A204.1 (cell line): ENCODE data around the gene CFL1.
"Not testable (repeated sequence)": the region's sequence is repeated elsewhere in the genome, so short reads cannot be mapped to it uniquely, and the experiment has no call there.

ENCODE experiments used
- FAIRE-seq: peaks from 2 replicates; lab custom pipeline; 2012; peaks lifted over from hg19 to GRCh38; lab: Jason Lieb, UNC

Gene CFL1

DNA sequence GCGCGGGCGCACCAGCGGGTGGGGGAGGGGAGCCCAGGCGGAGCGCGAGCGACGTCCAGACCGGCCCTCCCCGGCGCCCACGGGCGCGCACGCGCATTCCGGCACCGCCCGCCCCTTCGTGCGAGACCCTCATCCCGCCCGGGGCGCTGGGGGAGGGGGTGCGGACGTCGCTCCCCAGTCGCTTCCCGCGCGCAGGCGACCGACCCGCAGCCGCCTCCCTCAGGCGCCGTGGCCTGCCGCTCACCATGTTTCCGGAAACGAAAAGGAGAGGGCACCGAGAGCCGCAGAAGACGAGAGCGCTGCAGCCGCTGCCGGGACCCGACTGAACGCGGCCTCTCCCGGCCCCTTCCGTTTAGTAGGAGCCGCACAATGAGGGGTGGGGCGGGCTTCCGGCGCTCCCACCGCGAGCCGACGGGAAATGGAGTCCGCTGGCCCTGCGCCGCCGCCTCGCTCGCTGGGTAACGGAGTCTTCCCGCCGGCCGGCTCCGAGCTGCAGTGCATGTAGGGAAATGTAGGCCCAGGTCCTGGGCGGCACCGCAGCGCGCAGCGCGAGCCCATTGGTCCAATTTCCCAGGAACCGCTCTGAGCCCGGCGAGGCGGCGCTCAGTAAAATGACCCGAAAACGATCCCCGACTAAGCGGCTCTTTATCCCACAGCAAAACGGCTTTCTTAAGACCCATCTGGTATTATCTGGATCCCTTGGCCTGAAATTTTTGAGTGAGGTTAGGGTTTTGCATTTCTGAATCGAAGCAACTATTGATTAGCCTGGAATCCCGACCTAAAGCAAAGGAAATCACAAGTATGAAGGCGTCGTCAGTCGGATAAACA is at the start of gene CFL1:
Gene CFL1, minus strand, starts transcription at position 328 of the 828 bp plus-strand sequence. Its CDS starts 81 bp downstream, at position 247.
- FAIRE-seq: peak; percentile 92

DNA sequence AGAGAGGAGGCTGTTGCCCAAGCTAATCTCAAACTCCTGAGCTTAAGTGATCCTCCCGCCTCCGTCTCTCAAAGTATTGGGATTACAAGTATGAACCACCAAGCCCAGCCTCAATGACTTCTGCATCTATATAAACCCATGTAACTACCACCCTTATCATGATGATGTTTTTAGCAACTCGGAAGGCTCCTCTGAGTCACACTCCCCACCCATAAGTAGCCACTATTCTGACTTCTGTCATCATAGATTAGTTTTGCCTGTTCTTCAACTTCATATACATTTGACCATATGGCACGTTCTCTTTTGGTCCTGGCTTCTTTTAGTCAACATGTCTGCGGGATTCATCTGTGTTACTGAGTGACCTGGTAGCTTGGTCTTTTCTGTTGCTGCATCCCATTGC is 48.6 kb upstream of the CFL1 start:
- no peak for FAIRE-seq

DNA sequence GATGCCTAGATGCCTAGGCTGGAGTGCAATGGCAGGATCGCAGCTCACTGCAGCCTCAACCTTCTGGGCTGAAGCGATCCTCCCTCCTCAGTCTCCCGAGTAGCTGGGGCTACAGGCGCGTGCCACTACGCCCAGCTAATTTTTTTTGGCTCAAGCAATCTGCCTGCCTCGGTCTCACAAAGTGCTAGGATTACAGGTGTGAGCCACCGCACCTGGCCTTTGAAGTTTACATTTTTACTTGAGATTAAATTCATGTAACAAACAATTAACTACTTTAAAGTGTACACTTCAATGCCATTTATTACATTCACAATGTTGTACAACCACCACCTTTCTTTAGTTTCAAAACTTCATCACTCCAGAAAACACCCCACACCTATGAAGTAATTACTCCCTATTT is 45.7 kb upstream of the CFL1 start:
- no peak for FAIRE-seq

DNA sequence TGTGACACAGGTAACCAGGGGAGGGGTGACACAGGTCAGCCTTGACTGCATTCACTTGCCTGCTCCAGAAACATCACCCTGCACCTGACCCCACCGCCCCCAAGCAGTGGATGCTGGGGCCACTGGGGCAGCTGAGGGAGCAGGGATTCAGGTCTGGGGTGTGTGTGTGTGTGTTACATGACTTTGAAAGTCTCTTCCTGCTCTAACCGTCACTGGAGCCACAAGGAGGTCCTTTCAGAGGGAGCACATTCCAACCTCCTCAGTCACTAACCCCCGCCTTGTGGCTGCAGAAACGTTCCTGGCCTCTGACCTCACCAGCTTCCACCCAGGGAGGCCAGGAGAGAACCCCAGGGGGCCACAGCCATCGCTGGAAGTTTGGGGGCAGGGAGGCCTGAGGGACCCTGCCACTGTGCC is 45.1 kb upstream of the CFL1 start:
- no peak for FAIRE-seq

DNA sequence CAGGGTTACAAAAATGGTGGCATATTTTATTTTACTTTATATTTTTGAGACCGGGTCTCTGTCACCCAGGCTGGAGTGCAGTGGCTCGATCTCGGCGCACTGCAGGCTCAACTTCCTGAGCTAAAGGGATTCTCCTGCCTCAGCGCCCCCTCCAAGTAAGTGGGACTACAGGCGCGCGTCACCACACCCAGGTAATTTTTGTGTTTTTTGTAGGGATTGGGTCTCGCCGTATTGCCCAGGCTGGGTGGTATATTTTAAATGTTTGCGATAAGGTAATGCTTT is 42.9 kb upstream of the CFL1 start:
- FAIRE-seq: no peak

DNA sequence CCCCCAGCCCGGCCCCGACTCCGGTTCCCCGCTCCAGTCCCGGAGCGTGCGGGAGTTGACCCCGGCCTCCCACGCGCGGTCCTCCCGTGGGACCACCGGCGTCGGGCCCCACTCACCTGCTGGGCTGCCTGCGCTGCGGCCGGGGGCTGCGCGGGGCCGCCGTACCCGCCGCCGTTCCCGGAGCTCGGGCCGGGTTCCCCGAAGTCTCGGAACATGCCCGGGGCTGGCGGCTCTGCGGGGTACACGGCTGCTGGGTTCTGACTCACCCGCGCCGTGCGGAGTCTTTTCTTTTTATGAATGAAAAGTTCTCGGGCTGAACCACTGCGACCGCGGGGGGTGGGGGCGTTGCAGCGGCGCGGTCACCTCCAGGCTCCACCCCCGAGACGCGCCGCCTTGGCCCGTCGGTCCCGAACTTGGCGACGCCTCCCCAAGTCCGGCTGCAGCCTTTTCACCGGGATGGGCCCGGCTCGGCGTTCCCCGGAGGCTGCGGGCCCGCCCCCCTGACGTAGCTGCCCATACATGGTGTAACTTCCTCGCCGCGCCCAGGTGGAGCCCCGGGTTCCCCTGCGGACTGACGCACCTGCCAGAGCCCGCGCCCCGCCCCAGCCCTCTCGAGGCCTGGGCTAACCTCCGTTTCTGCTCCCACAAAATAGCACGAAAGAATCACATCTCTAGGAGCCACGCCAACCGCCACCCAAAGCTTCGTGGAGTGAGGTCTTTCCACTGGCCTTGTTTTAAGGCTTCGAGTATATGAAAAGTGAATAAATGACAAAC is 42.3 kb upstream of the CFL1 start, which contains the start of gene FOSL1:
Gene FOSL1, minus strand, starts transcription at position 264 of the 774 bp plus-strand sequence. Its CDS starts 49 bp downstream, at position 215.
- FAIRE-seq: peak; percentile 55

DNA sequence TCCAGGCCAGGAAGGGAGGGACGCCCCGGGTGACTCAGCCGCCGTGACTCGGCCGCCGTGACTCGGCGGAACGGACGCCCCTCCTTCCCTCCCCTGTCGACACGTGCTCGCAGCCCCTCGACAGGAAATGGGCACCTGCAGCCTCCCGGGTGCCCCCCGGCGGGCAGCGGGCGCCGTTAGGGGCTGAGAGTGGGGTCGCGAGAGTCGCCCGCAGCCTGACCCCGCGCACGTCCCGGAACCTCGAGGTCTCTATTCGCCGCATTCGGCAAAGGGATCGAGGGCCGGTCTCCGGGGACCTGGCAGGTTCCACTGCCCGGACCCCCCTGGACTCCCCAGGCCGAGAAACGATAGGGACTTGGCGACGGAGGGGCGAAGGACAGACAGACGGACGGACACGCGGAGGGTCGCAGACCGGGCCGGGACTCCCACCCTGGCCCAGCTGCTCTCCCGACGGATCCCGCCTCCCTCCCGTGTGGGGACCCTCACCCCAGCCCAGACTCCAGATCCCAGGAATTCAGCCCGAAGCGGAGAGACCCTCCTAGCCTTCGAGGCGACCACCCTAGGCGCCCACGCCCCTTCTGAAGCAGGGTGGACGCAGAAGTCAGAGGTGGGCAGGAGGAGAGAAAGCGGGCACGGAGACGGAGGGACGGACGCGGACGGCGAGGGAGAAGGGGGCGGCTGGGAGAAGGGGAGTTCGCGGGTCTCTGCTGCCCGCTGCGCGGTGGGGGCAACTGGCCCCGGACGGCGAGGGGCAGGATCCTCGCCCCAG is 41.6 kb upstream of the CFL1 start:
- FAIRE-seq: no peak

DNA sequence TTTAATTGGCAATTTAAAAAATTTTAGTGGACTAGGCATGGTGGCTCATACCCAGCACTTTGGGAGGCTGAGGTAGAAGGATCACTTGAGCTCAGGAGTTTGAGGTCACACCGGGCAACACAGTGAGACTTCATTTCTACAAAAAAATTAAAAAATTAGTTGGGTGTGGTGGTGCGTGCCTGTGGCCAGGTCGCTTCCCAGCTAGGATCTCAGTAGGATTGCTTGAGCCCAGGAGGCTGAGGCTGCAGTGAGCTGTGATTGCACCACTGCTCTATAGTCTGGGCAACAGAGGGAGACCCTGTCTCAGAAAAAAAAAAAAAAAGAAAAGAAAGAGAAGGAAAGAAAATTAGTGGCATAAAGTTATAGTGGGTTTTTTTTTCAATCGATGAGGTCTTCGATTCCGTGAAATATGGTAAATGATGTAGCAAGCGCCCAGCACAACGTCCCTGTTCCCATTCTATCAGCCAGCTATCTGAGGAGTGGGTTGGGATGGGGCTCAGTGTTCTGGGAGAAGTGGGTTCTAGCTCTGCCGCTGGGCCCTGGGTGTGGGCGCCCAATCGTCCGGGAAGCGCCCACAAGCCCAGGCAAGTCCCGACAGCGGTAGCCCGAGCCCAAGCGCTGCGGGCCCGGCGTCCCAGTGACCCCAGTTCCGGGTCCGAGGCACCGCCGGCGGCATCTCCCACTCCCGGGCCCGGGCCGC is 40.8 kb upstream of the CFL1 start:
- no peak for FAIRE-seq

DNA sequence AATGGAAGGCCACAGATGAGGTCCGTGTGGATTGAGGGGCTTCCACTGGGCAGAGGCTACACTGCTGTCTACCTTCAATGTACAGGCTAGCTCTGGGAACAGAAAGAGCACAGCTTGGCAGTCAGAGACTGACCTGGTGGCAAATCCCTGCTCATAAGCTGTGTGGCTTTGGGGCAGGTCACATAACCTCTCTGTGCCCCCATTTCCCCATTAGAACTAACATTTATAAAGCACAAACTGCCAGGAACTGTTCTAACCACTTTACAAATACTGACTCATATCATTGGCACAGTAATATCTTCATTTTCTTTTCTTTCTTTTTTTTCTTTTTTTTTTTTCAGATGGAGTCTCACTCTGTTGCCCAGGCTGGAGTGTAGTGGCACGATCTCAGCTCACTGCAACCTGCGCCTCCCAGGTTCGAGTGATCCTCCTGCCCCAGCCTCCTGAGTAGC is 39.1 kb upstream of the CFL1 start:
- FAIRE-seq: no peak

DNA sequence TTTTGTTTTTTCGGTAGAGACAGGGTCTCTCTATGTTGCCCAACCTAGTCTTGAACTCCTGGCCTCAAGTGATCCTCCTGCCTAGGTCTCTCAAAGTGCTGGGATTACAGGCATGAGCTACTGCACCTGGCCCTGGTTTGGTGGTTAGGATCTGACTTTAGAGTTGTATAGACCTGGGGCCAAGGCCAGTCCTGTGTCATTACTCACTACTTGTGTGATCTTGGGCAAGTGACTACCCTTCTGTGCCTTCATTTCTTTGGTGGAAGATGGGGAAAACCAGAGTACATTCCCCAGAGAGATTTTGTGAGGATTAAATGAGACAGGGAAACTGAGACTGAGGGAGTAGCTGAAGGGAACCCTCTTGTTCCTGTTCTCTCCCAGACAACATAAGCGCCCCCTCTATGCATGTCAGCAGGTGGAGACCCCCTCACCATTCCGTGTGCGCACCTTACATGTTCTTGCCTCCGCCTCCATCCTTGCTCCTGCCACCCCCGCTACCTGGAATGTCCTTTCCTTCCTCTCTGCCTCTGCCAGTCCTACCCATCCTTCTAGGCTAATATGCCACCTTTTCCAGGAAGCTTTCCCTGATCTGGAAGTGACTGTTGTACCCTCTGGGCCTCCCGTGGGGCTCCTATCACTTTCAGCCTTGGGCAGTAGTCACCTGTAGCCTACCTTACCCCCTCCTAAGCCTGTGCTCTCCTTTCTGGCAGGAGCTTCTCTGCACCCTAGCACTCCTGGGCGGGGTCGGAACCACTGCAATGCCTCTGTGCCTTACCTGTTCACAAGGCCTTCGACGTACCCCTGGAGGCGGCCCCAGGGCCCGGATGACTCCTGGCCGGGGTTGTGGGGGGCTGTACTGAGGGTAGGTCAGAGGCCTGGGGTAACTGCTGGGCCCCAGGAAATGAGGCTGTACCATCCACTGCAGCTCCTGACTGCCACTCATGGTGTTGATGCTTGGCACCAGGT is 38.3 kb upstream of the CFL1 start:
- no peak for FAIRE-seq

DNA sequence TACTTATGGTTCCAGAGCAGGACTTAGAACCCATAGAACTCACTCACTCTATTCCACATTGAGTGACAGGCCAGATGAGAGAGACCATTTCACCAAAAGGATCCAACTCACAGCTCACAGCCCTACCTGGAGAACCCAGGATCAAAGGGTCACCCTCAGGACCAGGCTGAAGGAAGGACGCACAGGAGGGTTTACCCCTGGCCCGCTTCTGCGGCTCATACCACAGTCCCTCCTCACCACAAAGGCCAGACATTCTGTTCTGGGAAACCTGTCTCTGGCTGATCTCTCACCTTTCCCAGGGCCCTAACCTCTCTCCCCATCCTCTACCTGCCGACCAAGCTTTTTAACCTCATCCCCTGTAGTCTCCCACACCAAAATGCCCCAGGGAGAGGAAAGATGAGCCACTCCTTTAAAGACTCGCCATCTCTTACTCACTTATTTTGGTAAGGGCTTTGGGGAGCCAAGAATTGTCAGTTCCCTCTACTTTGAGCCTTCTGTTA is 37.6 kb upstream of the CFL1 start:
- no peak for FAIRE-seq

DNA sequence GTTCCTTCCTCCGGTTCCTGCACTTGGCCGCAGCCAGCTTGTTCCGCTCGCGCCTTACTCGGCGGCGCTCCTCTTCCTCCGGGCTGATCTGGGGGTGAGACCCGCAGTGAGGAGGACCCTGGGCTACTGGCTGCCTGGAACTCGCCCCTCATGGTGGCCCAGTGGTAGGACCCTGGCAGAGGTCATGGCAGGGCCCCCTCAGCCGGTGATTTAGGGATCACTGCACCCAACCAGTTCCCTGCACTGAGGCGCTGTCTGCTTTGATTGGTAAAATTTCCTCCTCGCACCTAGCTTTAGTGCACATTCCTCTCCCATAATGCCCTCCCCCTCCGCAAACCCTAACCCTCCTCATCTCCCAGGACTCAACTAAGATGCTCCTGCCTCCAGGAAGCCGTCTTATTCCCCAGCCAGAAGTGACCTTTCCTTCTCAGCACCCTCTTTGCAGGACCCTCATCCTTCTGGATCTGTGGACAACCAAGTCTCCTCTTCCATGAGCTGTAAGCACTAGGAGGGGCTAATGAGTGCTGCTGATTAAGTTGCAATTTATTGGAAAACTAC is 36.1 kb upstream of the CFL1 start:
- no peak for FAIRE-seq

DNA sequence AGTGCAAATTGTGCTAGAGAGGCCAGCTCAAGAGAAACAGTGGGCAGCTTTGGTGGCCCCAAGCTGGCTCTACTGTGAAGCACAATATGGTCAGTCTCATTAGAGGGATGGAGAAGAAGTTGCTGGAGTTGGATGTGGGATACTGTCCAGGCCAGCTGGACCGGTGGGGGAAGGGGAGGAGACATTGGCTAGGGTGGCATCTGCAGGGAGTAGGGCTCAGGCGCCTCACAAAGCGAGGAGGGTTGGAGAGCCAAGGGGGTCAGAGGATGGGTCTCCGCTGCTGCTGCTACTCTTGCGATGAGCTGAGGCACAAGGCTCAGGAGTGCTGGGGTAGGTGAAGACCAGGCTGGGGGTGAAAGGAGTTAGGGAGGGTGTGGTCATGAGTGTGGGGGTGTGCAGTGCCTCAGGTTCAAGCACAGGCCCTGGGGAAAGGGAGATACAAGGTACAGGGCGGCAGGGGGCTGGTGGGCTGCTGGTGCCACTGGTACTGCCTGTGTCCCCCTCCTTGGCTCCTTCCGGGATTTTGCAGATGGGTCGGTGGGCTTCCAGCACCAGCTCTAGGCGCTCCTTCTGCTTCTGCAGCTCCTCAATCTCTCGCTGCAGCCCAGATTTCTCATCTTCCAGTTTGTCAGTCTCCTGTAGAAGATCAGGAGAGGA is 34.8 kb upstream of the CFL1 start:
- FAIRE-seq: no peak

DNA sequence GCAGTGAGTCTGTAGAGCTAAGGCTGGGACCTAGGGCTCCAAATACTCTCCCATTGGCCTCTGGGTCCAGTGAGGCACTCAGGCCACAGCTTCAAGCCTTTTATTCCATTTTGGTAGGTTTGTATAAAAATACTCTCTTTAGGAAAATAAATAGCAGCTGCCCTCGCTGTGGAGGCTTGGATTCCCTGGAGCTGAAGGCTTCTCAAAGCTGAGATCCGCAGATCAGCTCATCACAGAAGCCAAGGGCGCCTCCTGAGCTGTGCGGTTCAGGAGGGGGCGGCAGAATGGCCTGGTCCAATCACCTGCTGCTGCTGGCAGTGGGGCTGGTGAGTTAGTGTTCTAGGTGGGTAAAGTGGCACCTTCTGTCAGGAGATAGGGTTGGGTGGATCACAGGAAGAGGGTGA is 34.2 kb upstream of the CFL1 start:
- FAIRE-seq: not testable (repeated sequence)

DNA sequence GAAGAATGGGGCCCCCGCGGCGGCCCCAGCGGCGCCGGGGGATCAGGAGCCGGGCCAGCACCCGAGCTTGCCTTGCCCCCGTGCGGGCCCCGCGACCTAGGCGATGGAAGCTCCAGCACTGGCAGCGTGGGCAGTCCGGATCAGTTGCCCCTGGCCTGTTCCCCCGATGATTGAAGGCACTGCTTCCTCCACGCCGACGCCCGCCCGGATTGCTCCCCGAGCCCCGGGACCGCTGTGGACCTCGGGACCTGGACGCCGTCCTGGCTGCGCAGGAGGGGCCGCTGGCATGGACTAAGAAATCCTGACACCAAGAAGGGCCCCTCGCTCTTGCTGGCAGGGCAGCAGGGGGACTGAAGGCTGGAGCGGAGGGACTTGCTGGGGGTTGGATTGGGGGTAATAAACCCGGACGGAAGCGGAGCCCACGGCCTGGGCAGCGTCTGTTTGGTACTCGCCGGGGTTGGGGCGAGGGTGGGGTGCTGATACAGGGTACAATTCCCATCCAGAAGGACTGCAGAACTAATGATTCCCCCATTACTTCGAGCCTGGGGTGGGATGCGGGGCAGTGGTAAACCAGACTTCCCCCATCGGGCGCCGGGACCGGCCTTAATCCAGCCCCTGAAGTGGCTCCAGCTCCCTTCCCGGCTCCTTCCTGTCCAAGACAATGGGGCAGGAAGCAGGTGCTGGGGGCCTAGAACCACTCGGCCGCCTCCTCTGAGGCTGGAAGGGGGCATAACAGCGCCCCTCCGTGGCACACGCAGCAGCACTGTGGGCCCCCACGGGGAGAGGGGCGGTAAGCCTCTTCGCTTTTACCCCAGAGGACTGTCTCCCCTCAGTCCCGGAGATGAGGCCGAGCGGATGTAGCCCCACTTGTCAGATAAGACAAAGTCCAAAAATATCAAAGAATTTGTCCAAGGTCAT is 33.5 kb upstream of the CFL1 start:
- FAIRE-seq: no peak

DNA sequence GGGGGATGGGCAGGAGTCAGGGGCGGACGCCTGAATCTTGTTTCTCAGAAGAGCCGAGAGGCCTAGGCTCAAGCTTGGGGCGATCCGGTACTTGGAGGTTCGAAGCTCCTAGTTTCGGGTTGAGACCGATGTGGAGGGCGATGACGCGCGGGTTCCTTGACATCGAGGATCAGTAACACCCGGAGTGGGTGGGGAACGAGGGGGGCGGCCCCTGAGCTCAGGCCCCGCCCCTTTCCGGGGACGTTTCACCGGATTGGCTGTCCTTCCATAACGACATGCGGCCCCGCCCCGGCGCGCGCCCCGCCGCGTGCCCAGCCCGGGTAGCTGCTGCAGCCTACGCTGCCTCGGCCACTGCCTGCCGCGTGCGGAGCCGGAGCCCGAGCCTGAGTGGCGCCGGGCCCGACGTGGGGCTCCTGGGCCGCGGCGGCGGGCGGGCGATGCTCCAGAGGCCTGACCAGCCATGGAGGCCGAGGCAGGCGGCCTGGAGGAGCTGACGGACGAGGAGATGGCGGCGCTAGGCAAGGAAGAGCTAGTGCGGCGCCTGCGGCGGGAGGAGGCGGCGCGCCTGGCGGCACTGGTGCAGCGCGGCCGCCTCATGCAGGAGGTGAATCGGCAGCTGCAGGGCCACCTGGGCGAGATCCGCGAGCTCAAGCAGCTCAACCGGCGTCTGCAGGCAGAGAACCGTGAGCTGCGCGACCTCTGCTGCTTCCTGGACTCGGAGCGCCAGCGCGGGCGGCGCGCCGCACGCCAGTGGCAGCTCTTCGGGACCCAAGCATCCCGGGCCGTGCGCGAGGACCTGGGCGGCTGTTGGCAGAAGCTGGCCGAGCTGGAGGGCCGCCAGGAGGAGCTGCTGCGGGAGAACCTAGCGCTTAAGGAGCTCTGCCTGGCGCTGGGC is 32.6 kb upstream of the CFL1 start, which contains the start of gene CCDC85B:
Gene CCDC85B, plus strand, starts transcription at position 350 of the 895 bp plus-strand sequence. Its CDS starts 111 bp downstream, at position 461.
- no peak for FAIRE-seq

DNA sequence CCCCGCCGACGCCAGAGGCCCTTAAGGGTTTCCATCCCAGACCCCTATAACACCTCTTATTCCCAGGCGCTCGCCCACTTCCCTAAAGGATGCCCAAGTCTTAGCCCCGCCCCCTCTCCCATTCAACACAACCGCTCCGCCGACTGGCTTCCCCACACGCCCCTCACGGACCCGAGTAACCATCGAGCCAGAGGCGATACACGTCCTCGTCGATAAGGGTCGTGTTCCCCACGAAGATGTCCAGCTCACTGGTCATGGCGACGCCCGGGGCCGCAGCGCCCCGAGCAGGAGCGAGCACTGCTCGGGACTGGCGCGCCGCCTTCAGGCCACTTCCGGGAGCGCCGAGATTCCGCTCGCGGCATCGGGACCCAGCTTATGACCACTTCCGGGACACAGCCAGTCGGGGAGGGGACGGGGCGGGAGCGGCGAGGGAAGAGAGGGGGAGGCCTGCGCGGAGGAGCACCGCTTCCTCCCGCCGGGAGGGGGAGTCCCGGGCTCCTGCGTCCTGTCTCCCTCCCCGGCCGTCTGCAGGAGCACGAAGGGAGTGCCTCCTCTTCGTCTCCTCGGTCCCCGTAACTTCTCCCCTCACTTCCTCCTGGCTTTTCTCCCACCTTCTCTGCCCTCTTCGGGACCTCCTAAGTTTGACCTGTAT is 30.3 kb upstream of the CFL1 start, which contains the start of gene FIBP:
Gene FIBP, minus strand, starts transcription at position 309 of the 652 bp plus-strand sequence. Its CDS starts 53 bp downstream, at position 256.
- FAIRE-seq: peak; percentile 21
